ENCODE data around the gene PARD3.

- no peak for TF ChIP-seq POLR2A (IDR thresholded peaks at IDR 0.05; ENCODE audit: borderline replicate concordance, extremely low read depth, insufficient read depth, insufficient read length)
- no peak for TF ChIP-seq ZNF274 (IDR thresholded peaks at IDR 0.05; ENCODE audit: low read depth, low read length)
- TF ChIP-seq CTCF (IDR thresholded peaks at IDR 0.05 in 2 of 3, conservative IDR thresholded peaks at IDR 0.05 in 1 of 3; ENCODE audit: borderline replicate concordance in 1 of 3, insufficient read depth in 1 of 3, low read depth in 2 of 3, low read length in 2 of 3): no peak
- TF ChIP-seq SP1 (IDR thresholded peaks at IDR 0.05; ENCODE audit: low read depth): no peak
- no peak for TF ChIP-seq SRF (IDR thresholded peaks at IDR 0.05; ENCODE audit: low read depth)
Measured at GRCh38 chr10:34834274-34834673, 19.2 kb upstream of the PARD3 start.

Measured in HCT116 (cell line).